Measurements from ENCODE around the gene THAP7. TPM values are rescaled to one million over a fixed set of nuclear protein-coding genes. Genes with fewer than 3 reads are reported as not detected.
A peak's percentile ranks its signal among the peaks of the same experiment; 100 is the strongest.

THAP7 gene
- total RNA-seq, 4 donors from 2014 or later = 46.9 to 71.8 (median 49.3) TPM

GRCh38 chr22:20979243-20979809, 22.6 kb downstream of the THAP7 start:
- no peaks in the 10 kb centered on the region for H3K27me3 ChIP-seq
- H3K36me3 ChIP-seq = peaks cover 0 to 6% (median 0%) of the 10 kb centered on the region in 3 donors
- peak overlapping the region in 2 of 4 donors; percentile 50 to 65 for H3K27ac ChIP-seq
- TF ChIP-seq CTCF (IDR thresholded peaks at IDR 0.05) (no peak), POLR2A (IDR thresholded peaks at IDR 0.05) (peak in 1 of 2 donors; percentile 35), EP300 (IDR thresholded peaks at IDR 0.05) (peak in 1 of 2 donors; percentile 24)
- H3K4me3 ChIP-seq = peak overlapping the region in 3 of 4 donors; percentile 7 to 42 (median 21)
- 9 to 15% methylated on average over 33 to 36 of the region's 39 CpGs for WGBS, 2 donors
- H3K4me1 ChIP-seq = peaks cover 0 to 43% (median 24%) of the 10 kb centered on the region in 4 donors
- H3K9me3 ChIP-seq = peaks cover 0 to 12% (median 0%) of the 10 kb centered on the region in 4 donors
- no peak for DNase-seq (ENCODE audit: low spot score in 2 of 2)

- no peak overlapping the region for H3K4me3 ChIP-seq
- no peak overlapping the region for H3K27ac ChIP-seq
- TF ChIP-seq EP300 (IDR thresholded peaks at IDR 0.05) (no peak), POLR2A (IDR thresholded peaks at IDR 0.05) (no peak), CTCF (IDR thresholded peaks at IDR 0.05) (no peak)
- no peaks in the 10 kb centered on the region for H3K36me3 ChIP-seq
- H3K27me3 ChIP-seq = no peaks in the 10 kb centered on the region
- H3K4me1 ChIP-seq = peaks cover 0 to 34% (median 21%) of the 10 kb centered on the region in 4 donors
- peaks cover 0 to 12% (median 0%) of the 10 kb centered on the region in 4 donors for H3K9me3 ChIP-seq
- WGBS, 2 donors = 81 to 86% methylated on average over 2 of the region's 2 CpGs
- no peak for DNase-seq (ENCODE audit: low spot score in 2 of 2)
These were observed 23.5 kb downstream of the THAP7 start for GRCh38 chr22:20978419-20978818.

- no peak for DNase-seq (ENCODE audit: low spot score in 2 of 2)
- peaks cover 0 to 27% (median 14%) of the 10 kb centered on the region in 4 donors for H3K4me1 ChIP-seq
- H3K36me3 ChIP-seq = no peaks in the 10 kb centered on the region
- peaks cover 0 to 12% (median 0%) of the 10 kb centered on the region in 4 donors for H3K9me3 ChIP-seq
- H3K27ac ChIP-seq = no peak overlapping the region
- TF ChIP-seq CTCF (IDR thresholded peaks at IDR 0.05) (no peak), EP300 (IDR thresholded peaks at IDR 0.05) (no peak), POLR2A (IDR thresholded peaks at IDR 0.05) (no peak)
- H3K4me3 ChIP-seq = no peak overlapping the region
- H3K27me3 ChIP-seq = no peaks in the 10 kb centered on the region
- WGBS, 2 donors = 85 to 94% methylated on average over 15 of the region's 17 CpGs
These were observed 24.3 kb downstream of the THAP7 start for GRCh38 chr22:20977516-20978170.

- 80 to 90% methylated on average over 9 to 11 of the region's 11 CpGs for WGBS, 2 donors
- Histone ChIP-seq H3K27ac (no peak overlapping the region), H3K9me3 (peaks cover 0 to 12% (median 0%) of the 10 kb centered on the region in 4 donors), H3K36me3 (no peaks in the 10 kb centered on the region), H3K4me1 (peaks cover 0 to 25% (median 14%) of the 10 kb centered on the region in 4 donors), H3K27me3 (no peaks in the 10 kb centered on the region), H3K4me3 (no peak overlapping the region)
- DNase-seq (ENCODE audit: low spot score in 2 of 2) = no peak
- TF ChIP-seq EP300 (IDR thresholded peaks at IDR 0.05) (no peak), POLR2A (IDR thresholded peaks at IDR 0.05) (no peak), CTCF (IDR thresholded peaks at IDR 0.05) (no peak)
These were observed 24.9 kb downstream of the THAP7 start for GRCh38 chr22:20977019-20977418.

- TF ChIP-seq EP300 (IDR thresholded peaks at IDR 0.05) = no peak
- TF ChIP-seq CTCF (IDR thresholded peaks at IDR 0.05) = no peak
- no peak for TF ChIP-seq POLR2A (IDR thresholded peaks at IDR 0.05)
- Histone ChIP-seq H3K27me3 (no peaks in the 10 kb centered on the region), H3K27ac (no peak overlapping the region), H3K4me1 (peaks cover 0 to 23% (median 12%) of the 10 kb centered on the region in 4 donors), H3K4me3 (no peak overlapping the region), H3K36me3 (no peaks in the 10 kb centered on the region), H3K9me3 (peaks cover 0 to 12% (median 0%) of the 10 kb centered on the region in 4 donors)
- DNase-seq (ENCODE audit: low spot score in 2 of 2) = no peak
- WGBS, 2 donors = 83% methylated on average over 22 to 24 of the region's 24 CpGs
These were observed 25.5 kb downstream of the THAP7 start for GRCh38 chr22:20976291-20976877.

Data from tibial nerve (tissue), 4 donors.